ENCODE measurements around the gene SDF2.
A peak's percentile ranks its signal among the peaks of the same experiment; 100 is the strongest.
"Not testable (repeated sequence)": the region's sequence is repeated elsewhere in the genome, so short reads cannot be mapped to it uniquely, and the experiment has no call there.

The SDF2 gene

GRCh38 chr17:28626818-28627217 is 34.9 kb downstream of the SDF2 start:
- no peak for DNase-seq (ENCODE audit: low read depth)

GRCh38 chr17:28624148-28624547 is 37.6 kb downstream of the SDF2 start:
- no peak for DNase-seq (ENCODE audit: low read depth)

DNA sequence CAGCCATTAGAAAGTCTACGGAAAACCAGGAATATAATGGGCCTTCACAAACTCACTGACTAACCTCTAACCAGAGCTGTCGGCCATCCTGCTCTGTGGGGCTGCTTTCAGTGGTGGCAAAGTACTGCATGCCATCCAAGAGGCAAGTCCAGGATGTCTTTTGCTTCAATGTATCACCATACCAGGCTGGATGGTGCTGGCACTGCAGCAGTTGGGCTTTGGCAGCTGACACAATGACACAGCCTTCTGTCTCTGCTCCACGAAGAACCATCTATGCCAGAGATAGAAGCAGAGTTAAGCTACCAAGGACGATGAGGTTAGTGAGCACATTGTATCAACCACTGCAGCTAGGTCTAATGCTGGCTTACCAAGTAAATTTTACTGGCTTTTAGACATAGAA is 38.0 kb downstream of the SDF2 start:
- DNase-seq (ENCODE audit: low read depth) = no peak

- DNase-seq (ENCODE audit: low read depth) = no peak
Measured at GRCh38 chr17:28622186-28622585, 39.5 kb downstream of the SDF2 start.

DNA sequence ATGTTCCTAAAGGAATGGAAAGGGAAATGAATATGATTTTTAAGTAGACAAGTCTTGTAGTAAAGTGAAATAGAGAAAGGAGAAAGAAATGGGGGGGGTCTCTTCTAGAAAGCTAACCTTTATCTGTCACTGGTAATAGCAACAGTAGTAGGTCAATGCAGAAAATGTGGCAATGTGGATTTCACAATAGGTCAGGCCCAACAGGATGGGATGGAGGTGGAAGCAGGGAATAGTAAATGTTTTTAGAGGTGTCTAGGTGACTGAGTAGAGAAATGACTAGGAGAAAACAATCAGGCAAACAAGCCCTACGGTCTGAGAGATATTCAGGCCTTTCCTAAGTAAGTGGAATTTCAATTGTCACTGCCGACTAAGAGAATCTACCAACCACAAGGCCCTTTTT is 41.7 kb downstream of the SDF2 start:
- DNase-seq (ENCODE audit: low read depth) = no peak

DNA sequence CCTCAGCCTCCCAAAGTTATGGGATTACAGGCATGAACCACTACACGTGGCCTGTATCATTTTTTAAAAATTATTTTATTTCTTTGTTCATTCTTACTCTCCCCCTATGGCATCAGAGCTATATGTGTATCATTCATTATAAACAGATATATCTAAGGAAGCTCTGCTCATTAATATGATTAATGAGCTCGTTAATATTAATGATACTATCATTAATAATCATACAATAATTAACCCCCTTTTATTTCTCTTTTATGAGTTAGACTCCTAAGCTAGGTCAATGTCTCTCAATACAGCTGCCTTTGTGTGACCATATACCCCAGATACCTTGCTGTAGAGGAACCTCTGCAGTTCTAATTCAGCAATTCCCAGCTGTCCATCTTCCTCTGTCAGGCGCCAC is 43.2 kb downstream of the SDF2 start:
- DNase-seq (ENCODE audit: low read depth) = no peak

DNA sequence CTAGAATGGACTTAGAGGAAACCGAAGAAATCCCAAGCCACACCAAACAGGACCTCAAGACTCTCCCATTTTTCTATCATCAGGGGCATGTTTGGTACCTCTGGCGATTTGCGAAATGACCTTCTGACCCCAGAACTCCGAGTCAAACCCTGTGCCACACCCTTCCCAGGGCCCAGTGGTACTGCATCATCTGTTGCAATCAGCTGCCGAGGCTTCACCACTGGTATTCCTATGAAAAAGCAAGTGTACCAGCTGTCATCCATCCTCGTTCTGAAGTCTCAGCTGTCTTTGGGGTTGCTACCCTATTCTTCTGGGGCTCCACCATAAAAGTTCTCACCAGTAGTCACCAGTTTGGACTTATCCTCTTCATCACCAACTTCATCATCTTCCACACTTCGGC is 45.4 kb downstream of the SDF2 start:
- no peak for DNase-seq (ENCODE audit: low read depth)

- no peak for DNase-seq (ENCODE audit: low read depth)
Measured at GRCh38 chr17:28615260-28615940, 46.3 kb downstream of the SDF2 start.

DNA sequence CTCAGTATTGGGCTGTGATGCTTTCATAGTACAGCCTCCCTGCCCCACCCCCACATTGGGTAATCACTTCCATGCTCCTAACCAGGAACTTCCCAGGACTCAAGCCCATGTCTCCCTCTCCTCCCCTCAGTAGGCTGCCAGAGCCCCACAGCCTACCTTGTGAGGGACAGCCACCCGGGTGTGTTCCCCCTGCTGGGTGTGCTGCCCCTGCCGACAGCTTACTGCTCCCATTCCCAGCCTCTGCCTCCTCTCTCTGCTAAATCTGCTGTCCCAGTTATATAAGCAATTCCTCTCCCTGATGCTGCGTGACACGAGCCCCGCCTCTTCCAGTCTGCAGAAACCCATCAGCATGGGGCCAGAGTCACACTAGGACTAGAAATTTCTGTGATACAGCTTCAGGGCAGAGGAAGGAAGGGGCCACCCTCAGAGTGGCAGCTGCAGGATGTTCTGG is 47.8 kb downstream of the SDF2 start, which contains the start of gene RSKR:
RSKR (minus strand) TSS at position 255 of the 451 bp plus-strand sequence; CDS start at position 231, 24 bp downstream.
- no peak for DNase-seq (ENCODE audit: low read depth)

GRCh38 chr17:28612936-28613872 is 48.5 kb downstream of the SDF2 start:
- DNase-seq (ENCODE audit: low read depth) = no peak

DNA sequence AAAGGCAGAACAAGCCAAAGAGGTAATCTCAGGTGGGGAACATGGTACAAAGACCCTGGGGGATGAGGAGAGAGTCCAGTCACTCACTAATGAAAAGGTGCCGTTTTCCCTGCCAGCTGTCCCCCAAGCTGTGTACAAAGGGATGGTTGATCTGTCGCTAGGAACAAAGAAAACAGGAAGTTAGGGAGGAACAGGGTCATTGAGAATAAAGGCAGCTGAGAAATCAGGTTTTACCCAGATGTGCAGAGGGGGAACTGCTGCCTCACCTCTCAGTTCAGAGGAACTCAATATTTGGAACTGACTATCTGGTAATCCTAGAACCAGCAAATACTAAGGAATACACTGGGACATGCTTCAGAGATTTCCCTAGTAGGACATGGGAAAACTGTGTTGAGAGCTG is 49.2 kb downstream of the SDF2 start:
- no peak for DNase-seq (ENCODE audit: low read depth)

- no peak for DNase-seq (ENCODE audit: low read depth)
Measured at GRCh38 chr17:28610376-28610775, 51.3 kb downstream of the SDF2 start.

- not testable (repeated sequence) for DNase-seq (ENCODE audit: low read depth)
Measured at GRCh38 chr17:28604031-28604430, 57.7 kb downstream of the SDF2 start.

GRCh38 chr17:28599311-28600184 is 62.2 kb downstream of the SDF2 start:
- peak; percentile 45 for DNase-seq (ENCODE audit: low read depth)

- peak; percentile 46 for DNase-seq (ENCODE audit: low read depth)
Measured at GRCh38 chr17:28598799-28599310, 62.9 kb downstream of the SDF2 start, which contains the start of gene SPAG5. SPAG5 (minus strand) TSS chr17:28599025; CDS start chr17:28598946, 79 bp downstream.

DNA sequence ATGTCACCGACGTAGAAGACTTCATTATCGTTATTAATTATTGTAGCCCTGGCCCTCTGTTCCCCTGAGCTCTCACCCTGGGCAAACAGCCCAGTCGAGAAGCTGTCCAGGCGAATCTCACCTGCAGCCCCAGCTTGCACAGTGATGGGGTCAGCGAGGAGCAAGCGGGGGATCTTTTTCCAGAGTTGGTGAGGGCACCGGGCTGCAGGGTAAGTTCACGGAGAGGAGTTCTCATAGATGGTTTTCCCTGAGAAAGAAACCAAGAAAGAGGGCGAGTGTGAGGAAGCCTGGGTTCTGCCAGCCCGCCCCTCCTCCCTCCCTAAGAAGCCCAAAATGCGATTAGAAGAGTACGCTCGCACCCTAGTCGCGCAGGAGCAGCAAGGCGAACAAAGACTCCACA is 63.3 kb downstream of the SDF2 start:
- no peak for DNase-seq (ENCODE audit: low read depth)

Measured in GM04503 (cell line).